H1 (cell line): ENCODE measurements around the gene PRDX5. TPM values are rescaled to one million over a fixed set of nuclear protein-coding genes. Genes with fewer than 3 reads are reported as not detected.

Experiments
- CTCF ChIA-PET: fragments of 300-600 bp; sonication (Branson Sonifier 250); formaldehyde crosslinking; loops from one replicate; lab custom pipeline; 2021; ENCODE audit not compliant: partially characterized antibody; lab: Charles Lee
- POLR2A ChIA-PET: fragments of 300-600 bp; sonication (Branson Sonifier 250); formaldehyde crosslinking; loops from one replicate; lab custom pipeline; 2021; ENCODE audit warnings: inconsistent platforms; ENCODE audit not compliant: partially characterized antibody; lab: Charles Lee
- DNase-seq, 2 experiments: peaks; one replicate each; pipeline versions ENCODE4 v3.0.0 to v3.0.0-alpha.2; 2010 to 2022; ENCODE audit warnings: low spot score in 2 of 2, low read depth in 1 of 2, mixed read lengths in 1 of 2
- FAIRE-seq: peaks from 2 replicates; lab custom pipeline; 2011; peaks lifted over from hg19 to GRCh38; lab: Jason Lieb, UNC
- H2AFZ ChIP-seq: 2 replicates; pipeline ENCODE4 v1.8.1; 2012; ENCODE audit warnings: low read length, inconsistent platforms
- H2AK5ac ChIP-seq: 2 replicates; pipeline ENCODE4 v1.6.1; 2013; ENCODE audit warnings: low read depth, low read length
- H2BK120ac ChIP-seq: replicated peaks from 2 replicates; pipeline ENCODE3; 2013; ENCODE audit warnings: low read depth, low read length, inconsistent platforms
- H2BK12ac ChIP-seq: 2 replicates; pipeline ENCODE4 v1.6.1; 2013; ENCODE audit warnings: low read depth, low read length
- H2BK15ac ChIP-seq: 2 replicates; pipeline ENCODE4 v1.6.1; 2013; ENCODE audit warnings: low read length
- H2BK20ac ChIP-seq: 2 replicates; pipeline ENCODE4 v1.6.1; 2013; ENCODE audit warnings: low read length
- H2BK5ac ChIP-seq: 2 replicates; pipeline ENCODE4 v1.6.1; 2013; ENCODE audit warnings: low read depth, low read length
- H3K14ac ChIP-seq: 2 replicates; pipeline ENCODE4 v1.6.1; 2013; ENCODE audit warnings: inconsistent platforms; ENCODE audit not compliant: insufficient read length
- H3K18ac ChIP-seq: 2 replicates; pipeline ENCODE4 v1.6.1; 2013; ENCODE audit warnings: low read length; ENCODE audit errors: extremely low read depth
- H3K23ac ChIP-seq: 2 replicates; pipeline ENCODE4 v1.6.1; 2013; ENCODE audit warnings: inconsistent platforms; ENCODE audit not compliant: insufficient read length
- H3K23me2 ChIP-seq: 2 replicates; pipeline ENCODE4 v1.6.1; 2013; ENCODE audit warnings: low read depth, low read length
- H3K27ac ChIP-seq: 2 replicates; pipeline ENCODE4 v1.6.1; 2011; ENCODE audit warnings: low read depth, low read length, inconsistent platforms
- H3K27me3 ChIP-seq, 4 experiments: replicated peaks in 1 of 4; 1 replicate in 1 of 4; 2 replicates in 3 of 4; pipeline versions ENCODE4 v1.6.1 to v1.8.1; 2011 to 2013; ENCODE audit warnings: low read length in 3 of 4, mild to moderate bottlenecking in 3 of 4, inconsistent platforms in 2 of 4, mixed read lengths in 2 of 4, moderate library complexity in 1 of 4; ENCODE audit not compliant: control insufficient read depth in 3 of 4, insufficient read depth in 3 of 4; ENCODE audit errors: extremely low read depth in 1 of 4
- H3K36me3 ChIP-seq, 4 experiments: 2 replicates each; pipeline versions ENCODE4 v1.6.1 to v1.8.1; 2011 to 2013; ENCODE audit warnings: mild to moderate bottlenecking in 4 of 4, low read length in 3 of 4, moderate library complexity in 2 of 4, control low read depth in 1 of 4, inconsistent platforms in 1 of 4; ENCODE audit not compliant: insufficient read depth in 4 of 4, control insufficient read depth in 2 of 4
- H3K4ac ChIP-seq: replicated peaks from 2 replicates; pipeline ENCODE3; 2013; ENCODE audit warnings: low read length, low read depth, mixed read lengths, inconsistent platforms; ENCODE audit not compliant: insufficient read length
- H3K4me1 ChIP-seq, 4 experiments: replicated peaks in 1 of 4; 1 replicate in 1 of 4; 2 replicates in 3 of 4; pipeline versions ENCODE4 v1.6.1 to v1.8.1; 2011 to 2013; ENCODE audit warnings: low read length in 3 of 4, inconsistent platforms in 2 of 4, mixed read lengths in 1 of 4; ENCODE audit not compliant: insufficient read depth in 4 of 4, control insufficient read depth in 3 of 4
- H3K4me2 ChIP-seq, 2 experiments: 2 replicates each; pipeline versions ENCODE4 v1.6.1 to v1.8.1; 2011 to 2013; ENCODE audit warnings: low read depth in 2 of 2, low read length in 2 of 2, control low read depth in 1 of 2, inconsistent platforms in 1 of 2, mild to moderate bottlenecking in 1 of 2; ENCODE audit not compliant: insufficient read depth in 1 of 2
- H3K4me3 ChIP-seq, 4 experiments: fragments of 200-600, 300-600 bp in 1 of 4; sonication (generic), shearing (Covaris generic), sonication (Bioruptor Twin) in 1 of 4; 2 replicates each; pipeline versions ENCODE4 v1.5.1 to v1.8.1; 2011 to 2016; ENCODE audit warnings: low read length in 4 of 4, low read depth in 3 of 4, control low read depth in 2 of 4, inconsistent platforms in 2 of 4, mild to moderate bottlenecking in 2 of 4, mixed read lengths in 1 of 4, moderate library complexity in 1 of 4; ENCODE audit not compliant: insufficient read depth in 2 of 4; ENCODE audit errors: extremely low read depth in 1 of 4
- H3K56ac ChIP-seq: replicated peaks from 2 replicates; pipeline ENCODE3; 2013; ENCODE audit warnings: low read depth, mild to moderate bottlenecking, mixed read lengths, low read length, inconsistent platforms; ENCODE audit not compliant: insufficient read length
- H3K79me1 ChIP-seq: 2 replicates; pipeline ENCODE4 v1.6.1; 2013; ENCODE audit warnings: low read depth, low read length, control low read depth
- H3K79me2 ChIP-seq, 2 experiments: 2 replicates each; pipeline versions ENCODE4 v1.6.1 to v1.8.1; 2012 to 2013; ENCODE audit warnings: low read length in 2 of 2, mild to moderate bottlenecking in 2 of 2, inconsistent platforms in 1 of 2; ENCODE audit not compliant: insufficient read depth in 2 of 2, control insufficient read depth in 1 of 2
- H3K9ac ChIP-seq, 4 experiments: replicated peaks in 1 of 4; 1 replicate in 1 of 4; 2 replicates in 3 of 4; pipeline versions ENCODE4 v1.6.1 to v1.8.1; 2011 to 2013; ENCODE audit warnings: low read depth in 3 of 4, low read length in 3 of 4, control low read depth in 2 of 4, mild to moderate bottlenecking in 2 of 4, moderate library complexity in 2 of 4, inconsistent platforms in 1 of 4; ENCODE audit errors: extremely low read depth in 1 of 4
- H3K9me3 ChIP-seq, 2 experiments: 2 replicates each; pipeline versions ENCODE4 v1.6.1 to v1.8.1; 2012 to 2013; ENCODE audit warnings: mild to moderate bottlenecking in 2 of 2, moderate library complexity in 2 of 2, control low read depth in 1 of 2, inconsistent platforms in 1 of 2, low read depth in 1 of 2, low read length in 1 of 2, mixed read lengths in 1 of 2; ENCODE audit not compliant: insufficient read depth in 2 of 2
- H4K20me1 ChIP-seq, 2 experiments: replicated peaks in 1 of 2; 2 replicates each; pipeline versions ENCODE3 to v1.8.1; 2011 to 2013; ENCODE audit warnings: inconsistent platforms in 2 of 2, low read length in 2 of 2, mild to moderate bottlenecking in 1 of 2; ENCODE audit not compliant: insufficient read depth in 2 of 2, control insufficient read depth in 1 of 2
- H4K5ac ChIP-seq: 2 replicates; pipeline ENCODE4 v1.6.1; 2013; ENCODE audit warnings: low read length, low read depth, mixed read lengths, inconsistent platforms; ENCODE audit not compliant: insufficient read length
- H4K8ac ChIP-seq: 2 replicates; pipeline ENCODE4 v1.8.0; 2013; ENCODE audit warnings: mild to moderate bottlenecking, moderate library complexity, low read length, inconsistent platforms; ENCODE audit not compliant: insufficient read depth; ENCODE audit errors: extremely low read depth
- H4K91ac ChIP-seq: replicated peaks from 2 replicates; pipeline ENCODE3; 2013; ENCODE audit warnings: low read length, mixed read lengths, inconsistent platforms; ENCODE audit not compliant: insufficient read length
- CEBPB ChIP-seq: IDR thresholded peaks from 2 replicates; pipeline ENCODE4 v1.6.1; 2012; ENCODE audit warnings: low read depth, low read length
- EP300 ChIP-seq, 2 experiments: IDR thresholded peaks; 1 replicate in 1 of 2; 2 replicates in 1 of 2; pipeline ENCODE4 v1.6.1; 2011 to 2012; ENCODE audit warnings: low read depth in 2 of 2, low read length in 2 of 2, mild to moderate bottlenecking in 2 of 2, borderline replicate concordance in 1 of 2, inconsistent platforms in 1 of 2, moderate library complexity in 1 of 2
- POLR2A ChIP-seq, 2 experiments: IDR thresholded peaks; 1 replicate in 1 of 2; 2 replicates in 1 of 2; pipeline ENCODE4 v1.6.1; 2011; ENCODE audit warnings: low read depth in 2 of 2, low read length in 2 of 2, mild to moderate bottlenecking in 2 of 2; ENCODE audit errors: control extremely low read depth in 1 of 2
- RAD21 ChIP-seq, 2 experiments: IDR thresholded peaks in 1 of 2; conservative IDR thresholded peaks in 1 of 2; 2 replicates each; pipeline ENCODE4 v1.6.1; 2011; ENCODE audit warnings: low read depth in 2 of 2, low read length in 2 of 2, improper control_type of control experiment in 1 of 2, inconsistent platforms in 1 of 2, mild to moderate bottlenecking in 1 of 2, moderate library complexity in 1 of 2
- SIRT6 ChIP-seq: IDR thresholded peaks from one replicate; pipeline ENCODE4 v1.7.1; 2012; ENCODE audit warnings: low read length, inconsistent platforms
- TCF12 ChIP-seq: IDR thresholded peaks from 2 replicates; pipeline ENCODE4 v1.6.1; 2011; ENCODE audit warnings: low read depth, mild to moderate bottlenecking, low read length
- WGBS, 2 experiments: shearing (Covaris generic) in 1 of 2; methylation state at CpG; one replicate each; pipeline versions ENCODE4 v1.1.6 to v1.1.7; 2013 to 2015; ENCODE audit warnings: low lambda C conversion rate in 2 of 2, mixed read lengths in 2 of 2, inconsistent platforms in 1 of 2, low coverage in 1 of 2, missing lambda C conversion rate in 1 of 2; ENCODE audit not compliant: insufficient replicate concordance in 2 of 2, insufficient coverage in 1 of 2, insufficient read length in 1 of 2; ENCODE audit errors: extremely low coverage in 1 of 2, missing lambda C conversion rate in 1 of 2; 5-methylcytosine and 5-hydroxymethylcytosine counted together
- polyA plus RNA-seq, 7 experiments: library from polyadenylated mRNA; depleted of rRNA in 3 of 7; stranded (reverse) in 5 of 7; unstranded in 2 of 7; fragments of >200 nt in 5 of 7; fragments of 200-250 nt in 2 of 7; gene quantifications; 1 replicate in 5 of 7; 2 replicates in 1 of 7; 4 replicates in 1 of 7; pipeline versions ENCODE4 v1.2.1 to v1.2.3, GENCODE V29; 2011 to 2013; ENCODE audit warnings: missing spikeins in 2 of 7, mixed read lengths in 2 of 7
- total RNA-seq: library from RNA; stranded (reverse); fragmentation: NEBNext Ultra II Directional; extraction: Animal tissue kit (Norgen Biotek cat#: 25700); gene quantifications from 2 replicates; pipeline ENCODE4 v1.2.1, GENCODE V29; 2021
- TF ChIP-seq, protein P1 (sequence below): IDR thresholded peaks from 2 replicates; pipeline ENCODE4 v1.6.1; 2012; ENCODE audit warnings: inconsistent platforms
- TF ChIP-seq, protein P2 (sequence below), 3 experiments: IDR thresholded peaks; 1 replicate in 2 of 3; 2 replicates in 1 of 3; pipeline versions ENCODE4 v1.5.1 to v1.6.1; 2011; ENCODE audit warnings: low read length in 3 of 3, mild to moderate bottlenecking in 3 of 3, inconsistent platforms in 2 of 3, low read depth in 1 of 3, moderate library complexity in 1 of 3; ENCODE audit not compliant: insufficient read depth in 1 of 3; ENCODE audit errors: control extremely low read depth in 1 of 3

PRDX5 gene
- total and polyA plus RNA-seq, 2 of the 8 experiments (the other 6 are each of a cell fraction or from before 2014, with no cell fraction given) = 201 to 582 TPM

DNA sequence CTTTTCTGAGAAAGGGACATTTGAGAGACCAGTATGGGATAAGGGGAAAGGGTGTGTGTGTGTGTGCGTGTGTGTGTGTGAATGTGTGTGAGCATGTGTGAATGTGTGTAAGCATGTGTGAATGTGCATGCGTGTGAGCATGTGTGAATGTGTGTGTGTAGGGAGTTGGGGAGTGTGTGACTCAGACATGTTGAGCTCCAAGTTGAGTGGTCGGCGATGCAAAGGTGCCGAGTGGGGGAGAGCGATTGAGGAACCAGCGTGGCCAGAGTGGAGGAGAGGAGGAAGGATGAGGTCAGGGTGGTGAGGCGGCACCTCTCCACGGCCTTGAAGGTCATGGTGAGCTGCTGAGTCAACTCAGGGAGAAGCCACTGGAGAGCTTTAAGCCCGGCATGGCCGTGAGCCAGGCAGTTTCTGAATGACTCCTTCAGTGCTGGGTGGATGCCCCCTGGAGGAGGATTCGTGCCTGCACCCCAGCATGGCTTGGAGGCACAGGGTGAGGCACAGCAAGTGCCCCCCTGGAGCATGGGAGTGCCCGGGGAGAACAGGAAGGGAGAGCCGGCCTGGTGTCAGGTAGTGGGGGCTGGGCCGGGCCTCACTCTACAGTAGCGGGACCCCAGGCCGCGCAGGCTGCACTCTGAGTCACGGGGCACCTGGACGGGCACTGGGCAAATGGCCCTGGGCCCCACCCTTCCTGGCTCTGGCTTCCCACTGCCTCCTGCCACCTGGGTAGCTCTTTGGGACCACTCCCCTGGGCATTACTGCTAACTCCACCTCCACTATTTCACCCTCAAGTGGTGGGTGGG is 13.8 kb downstream of the PRDX5 start:
- WGBS, 2 experiments = 75 to 100% methylated on average over 1 to 20 of the region's 20 CpGs
- H2BK15ac ChIP-seq = peak overlapping the region; percentile 9
- ChIA-PET CTCF (interaction anchor here (0.6 to 37.6 kb wide), 15 partner anchors 9 to 688 kb away, joined by 3 to 614 read pairs (median 3); partner anchors contain the start of genes CATSPERZ, CCDC88B, ESRRA and PRDX5), POLR2A (interaction anchor here (0.6 to 7.3 kb wide), 15 partner anchors 9 to 149 kb away, joined by 3 to 61 read pairs (median 3); partner anchors contain the start of genes CCDC88B, ESRRA, PRDX5 and STIP1)
- H3K23ac ChIP-seq = no peak overlapping the region
- no peak overlapping the region for H3K56ac ChIP-seq
- no peaks in the 10 kb centered on the region for H3K79me2 ChIP-seq
- DNase-seq (peak in 1 of 2 experiments; percentile 76), FAIRE-seq (no peak)
- H2BK20ac ChIP-seq = peak overlapping the region; percentile 19; the same call in 1 of the 2 replicates
- peak overlapping the region; percentile 94 for H2BK12ac ChIP-seq
- H4K5ac ChIP-seq = peak overlapping the region; percentile 53
- H3K36me3 ChIP-seq = no peaks in the 10 kb centered on the region
- peaks cover 0 to 2% of the 10 kb centered on the region in 2 experiments for H4K20me1 ChIP-seq
- no peak overlapping the region for H3K4me2 ChIP-seq
- H4K91ac ChIP-seq = peak overlapping the region; percentile 93
- peaks cover 0 to 9% (median 4%) of the 10 kb centered on the region in 4 experiments; a peak in 6 of 7 replicates for H3K4me1 ChIP-seq
- peak overlapping the region; percentile 12; the same call in 1 of the 2 replicates for H2BK5ac ChIP-seq
- H3K23me2 ChIP-seq = peaks cover 2% of the 10 kb centered on the region; the same call in 1 of the 2 replicates
- no peak overlapping the region; a peak in 1 of 7 replicates for H3K9ac ChIP-seq
- no peaks in the 10 kb centered on the region for H3K9me3 ChIP-seq
- no peaks in the 10 kb centered on the region for H3K27me3 ChIP-seq
- no peak overlapping the region for H3K27ac ChIP-seq
- H3K79me1 ChIP-seq = no peaks in the 10 kb centered on the region
- no peak overlapping the region for H3K4me3 ChIP-seq
- H4K8ac ChIP-seq = no peak overlapping the region
- H2AFZ ChIP-seq = peak overlapping the region; percentile 56; the same call in 1 of the 2 replicates
- H3K18ac ChIP-seq = peak overlapping the region; percentile 93
- H2BK120ac ChIP-seq = no peak overlapping the region
- H2AK5ac ChIP-seq = peak overlapping the region; percentile 82
- H3K14ac ChIP-seq = no peak overlapping the region
- peak overlapping the region; percentile 36 for H3K4ac ChIP-seq
- TF ChIP-seq EP300 (IDR thresholded peaks at IDR 0.05; ENCODE audit: borderline replicate concordance in 1 of 2, low read depth in 2 of 2, low read length in 2 of 2) = no peak
- TF ChIP-seq, protein P1, sequence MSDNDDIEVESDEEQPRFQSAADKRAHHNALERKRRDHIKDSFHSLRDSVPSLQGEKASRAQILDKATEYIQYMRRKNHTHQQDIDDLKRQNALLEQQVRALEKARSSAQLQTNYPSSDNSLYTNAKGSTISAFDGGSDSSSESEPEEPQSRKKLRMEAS = no peak
- TF ChIP-seq, protein P2, sequence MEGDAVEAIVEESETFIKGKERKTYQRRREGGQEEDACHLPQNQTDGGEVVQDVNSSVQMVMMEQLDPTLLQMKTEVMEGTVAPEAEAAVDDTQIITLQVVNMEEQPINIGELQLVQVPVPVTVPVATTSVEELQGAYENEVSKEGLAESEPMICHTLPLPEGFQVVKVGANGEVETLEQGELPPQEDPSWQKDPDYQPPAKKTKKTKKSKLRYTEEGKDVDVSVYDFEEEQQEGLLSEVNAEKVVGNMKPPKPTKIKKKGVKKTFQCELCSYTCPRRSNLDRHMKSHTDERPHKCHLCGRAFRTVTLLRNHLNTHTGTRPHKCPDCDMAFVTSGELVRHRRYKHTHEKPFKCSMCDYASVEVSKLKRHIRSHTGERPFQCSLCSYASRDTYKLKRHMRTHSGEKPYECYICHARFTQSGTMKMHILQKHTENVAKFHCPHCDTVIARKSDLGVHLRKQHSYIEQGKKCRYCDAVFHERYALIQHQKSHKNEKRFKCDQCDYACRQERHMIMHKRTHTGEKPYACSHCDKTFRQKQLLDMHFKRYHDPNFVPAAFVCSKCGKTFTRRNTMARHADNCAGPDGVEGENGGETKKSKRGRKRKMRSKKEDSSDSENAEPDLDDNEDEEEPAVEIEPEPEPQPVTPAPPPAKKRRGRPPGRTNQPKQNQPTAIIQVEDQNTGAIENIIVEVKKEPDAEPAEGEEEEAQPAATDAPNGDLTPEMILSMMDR (IDR thresholded peaks at IDR 0.05; ENCODE audit: control extremely low read depth in 1 of 3, insufficient read depth in 1 of 3, low read depth in 1 of 3, low read length in 3 of 3) = peak; percentile 47 to 74 (median 71)
- TF ChIP-seq POLR2A (IDR thresholded peaks at IDR 0.05; ENCODE audit: control extremely low read depth in 1 of 2, low read depth in 2 of 2, low read length in 2 of 2) = no peak
- TF ChIP-seq CEBPB = no peak
- TF ChIP-seq RAD21 (IDR thresholded peaks at IDR 0.05 in 1 of 2, conservative IDR thresholded peaks at IDR 0.05 in 1 of 2; ENCODE audit: low read depth in 2 of 2, low read length in 2 of 2) = peak; percentile 33 to 55; a peak in 2 of 4 replicates
- no peak for TF ChIP-seq TCF12
- no peak for TF ChIP-seq SIRT6
